HepG2 (cell line): ENCODE results near the gene TADA2A. TPM values are rescaled to one million over a fixed set of nuclear protein-coding genes. Genes with fewer than 3 reads are reported as not detected.

Experiments used
- ATAC-seq: fragments of 200-7000 bp; cut with Tn5 transposase; 3 replicates; pipeline ENCODE4 v1.9.1; 2020; ENCODE audit warnings: mild to moderate bottlenecking, moderate library complexity
- BruUV-seq: library from RNA; stranded (reverse); fragments of 400-500 nt; replicated peaks from 2 replicates; lab custom pipeline; 2021; lab: Mats Ljungman, UMichigan
- CTCF ChIA-PET: fragments of 300-600 bp; formaldehyde crosslinking; extraction: SDS; loops from one replicate; lab custom pipeline; 2021; ENCODE audit warnings: low total read pairs, inconsistent platforms, low intra/inter-chr PET ratio; lab: Yijun Ruan, JAX
- POLR2A ChIA-PET: fragments of 350-600 bp; sonication (Branson Sonifier 250); formaldehyde crosslinking; loops from one replicate; lab custom pipeline; 2020; ENCODE audit warnings: antibody characterized with exemption, inconsistent platforms; lab: Yijun Ruan, JAX
- DNase-seq: peaks from one replicate; pipeline ENCODE4 v3.0.0-alpha.2; 2015; ENCODE audit warnings: low spot score
- FAIRE-seq: peaks from 3 replicates; lab custom pipeline; 2011; peaks lifted over from hg19 to GRCh38; lab: Jason Lieb, UNC
- H2AFZ ChIP-seq: one replicate; pipeline ENCODE4 v1.6.1; 2011; ENCODE audit warnings: low read length, inconsistent platforms
- H3K27ac ChIP-seq: fragments of 300-600 bp; 3 replicates; pipeline ENCODE4 v1.8.0; 2011; ENCODE audit warnings: mixed run types, mild to moderate bottlenecking, mixed read lengths, low read length, inconsistent platforms; ENCODE audit not compliant: insufficient read depth; ENCODE audit errors: extremely low read length
- H3K27me3 ChIP-seq, 2 experiments: fragments of 200-600 bp in 1 of 2; 2 replicates in 1 of 2; 3 replicates in 1 of 2; pipeline versions ENCODE4 v1.6.0 to v1.8.0; 2011; ENCODE audit warnings: low read length in 2 of 2, mild to moderate bottlenecking in 2 of 2, moderate library complexity in 2 of 2, inconsistent platforms in 1 of 2; ENCODE audit not compliant: insufficient read depth in 2 of 2, control insufficient read depth in 1 of 2
- H3K36me3 ChIP-seq, 2 experiments: fragments of 200-600 bp in 1 of 2; replicated peaks in 1 of 2; 2 replicates in 1 of 2; 3 replicates in 1 of 2; pipeline versions ENCODE4 v1.5.1 to v1.8.0; 2011; ENCODE audit warnings: low read length in 2 of 2, inconsistent platforms in 1 of 2; ENCODE audit not compliant: insufficient read depth in 2 of 2, control insufficient read depth in 1 of 2
- H3K4me1 ChIP-seq: 2 replicates; pipeline ENCODE4 v1.5.1; 2012; ENCODE audit warnings: low read length, inconsistent platforms; ENCODE audit not compliant: insufficient read depth
- H3K4me2 ChIP-seq: 2 replicates; pipeline ENCODE4 v1.6.0; 2011; ENCODE audit warnings: low read depth, low read length, inconsistent platforms
- H3K4me3 ChIP-seq, 3 experiments: fragments of 200-600 bp in 1 of 3; sonication (generic), shearing (Covaris generic) in 1 of 3; replicated peaks in 1 of 3; 2 replicates each; pipeline ENCODE4 v1.5.1; 2011 to 2016; ENCODE audit warnings: low read length in 3 of 3, inconsistent platforms in 2 of 3, low read depth in 2 of 3, mild to moderate bottlenecking in 2 of 3, control low read depth in 1 of 3, mixed read lengths in 1 of 3; ENCODE audit not compliant: insufficient read depth in 1 of 3
- H3K79me2 ChIP-seq: one replicate; pipeline ENCODE4 v1.6.1; 2011; ENCODE audit warnings: low read length, inconsistent platforms; ENCODE audit not compliant: insufficient read depth
- H3K9ac ChIP-seq: 2 replicates; pipeline ENCODE4 v1.6.0; 2011; ENCODE audit warnings: mild to moderate bottlenecking, low read depth, low read length, inconsistent platforms; ENCODE audit not compliant: insufficient read depth
- H3K9me3 ChIP-seq: 2 replicates; pipeline ENCODE4 v1.5.1; 2012; ENCODE audit warnings: mild to moderate bottlenecking, low read length
- H4K20me1 ChIP-seq: 2 replicates; pipeline ENCODE4 v1.6.0; 2011; ENCODE audit warnings: inconsistent platforms, mild to moderate bottlenecking, low read length, moderate library complexity; ENCODE audit not compliant: insufficient read depth
- HNRNPL ChIP-seq: fragments of 200-400 bp; formaldehyde crosslinking; IDR thresholded peaks from 2 replicates; pipeline ENCODE4 v1.6.1; 2017; ENCODE audit warnings: mild to moderate bottlenecking, low read depth, low read length
- SOX6 ChIP-seq, 2 experiments: fragments of 450-650 bp in 1 of 2; sonication (generic) in 1 of 2; formaldehyde crosslinking in 1 of 2; IDR thresholded peaks; 2 replicates each; pipeline versions ENCODE4 v1.4.0 to v1.6.1; 2017 to 2020; ENCODE audit warnings: antibody characterized with exemption in 1 of 2, mild to moderate bottlenecking in 1 of 2, missing genetic modification reagents in 1 of 2
- ZNF350 ChIP-seq: sonication (generic); formaldehyde crosslinking; IDR thresholded peaks from 2 replicates; pipeline ENCODE4 v1.4.0; 2020; ENCODE audit warnings: mild to moderate bottlenecking, low read depth, missing genetic modification reagents, borderline replicate concordance
- ZNF687 ChIP-seq: sonication (generic); formaldehyde crosslinking; IDR thresholded peaks from 2 replicates; pipeline ENCODE4 v1.5.1; 2020; ENCODE audit warnings: mild to moderate bottlenecking, missing genetic modification reagents, moderate library complexity
- ZNF747 ChIP-seq: sonication (generic); formaldehyde crosslinking; IDR thresholded peaks from 2 replicates; pipeline ENCODE4 v1.8.1; 2023; ENCODE audit warnings: missing genetic modification reagents, mild to moderate bottlenecking, borderline replicate concordance
- WGBS: methylation state at CpG from one replicate; pipeline ENCODE4 v1.1.6; 2017; ENCODE audit warnings: low lambda C conversion rate; 5-methylcytosine and 5-hydroxymethylcytosine counted together
- in situ Hi-C: cut with HindIII; loops from 2 replicates; pipeline ENCODE4 v1.10.0; 2017; ENCODE audit warnings: low pct_unique_long_range_greater_than_20kb; ENCODE audit not compliant: extremely low pct_ligation_motif_present
- intact Hi-C: fragments of 100-400 bp; cut with micrococcal nuclease; formaldehyde crosslinking; loops from one replicate; pipeline ENCODE4 v1.10.0; 2022; ENCODE audit not compliant: unreplicated experiment
- polyA plus RNA-seq, 8 experiments: library from polyadenylated mRNA; depleted of rRNA in 3 of 8; stranded (reverse) in 7 of 8; unstranded in 1 of 8; fragments of >200 nt; fragmentation: Illumina TruSeq in 4 of 8; extraction: Trizol in 4 of 8; gene quantifications; 2 replicates each; pipeline versions ENCODE4 v1.2.1 to v1.2.3, GENCODE V29; 2011 to 2016; ENCODE audit warnings: low read depth in 4 of 8, missing spikeins in 1 of 8, mixed read lengths in 1 of 8; ENCODE audit not compliant: insufficient read depth in 1 of 8
- total RNA-seq, 5 experiments: library from RNA; depleted of rRNA; stranded (reverse); fragments of >200 nt; fragmentation: Illumina TruSeq; extraction: Trizol; gene quantifications; 2 replicates each; pipeline ENCODE4 v1.2.3, GENCODE V29; 2016; ENCODE audit warnings: low read depth in 1 of 5
- TF ChIP-seq, protein P1 (sequence below): sonication (generic); formaldehyde crosslinking; IDR thresholded peaks from 2 replicates; pipeline ENCODE4 v1.9.0; 2021; ENCODE audit warnings: missing genetic modification reagents, mild to moderate bottlenecking, borderline replicate concordance

TADA2A gene
- total and polyA plus RNA-seq, 2 of the 13 experiments (the other 11 are each of a cell fraction or from before 2014, with no cell fraction given): 8.0 to 14.0 TPM

DNA sequence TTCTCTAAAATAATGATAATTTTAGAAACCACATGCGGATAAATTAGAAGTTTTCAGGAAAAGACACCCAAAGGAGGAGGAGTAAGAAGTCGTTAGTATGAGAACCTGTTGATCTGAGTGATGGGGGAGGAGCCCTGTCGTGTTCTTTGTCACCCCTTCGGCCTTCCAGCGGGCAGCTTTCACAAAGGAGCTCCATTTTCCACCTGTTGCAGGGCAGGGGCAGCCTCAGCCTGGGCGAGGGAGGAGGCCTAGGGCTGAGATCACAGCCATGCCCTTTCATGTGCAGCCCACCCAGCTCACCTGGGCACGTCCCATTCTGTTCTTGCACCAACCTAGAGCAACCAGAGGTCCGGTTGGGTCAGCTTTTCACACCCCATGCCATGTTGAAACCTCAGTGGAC lies 88.3 kb downstream of the TADA2A start:
- POLR2A ChIA-PET: interaction anchor here (1.1 kb wide), 1 partner anchor 88 kb away, joined by 3 read pairs; no protein-coding TSS in a partner anchor
- Histone ChIP-seq H3K27ac (peak overlapping the region; percentile 67), H3K79me2 (peaks cover 91% of the 10 kb centered on the region), H3K9ac (peak overlapping the region; percentile 47; the same call in 1 of the 2 replicates), H3K9me3 (no peaks in the 10 kb centered on the region), H3K27me3 (no peaks in the 10 kb centered on the region; a peak in 1 of 5 replicates), H3K4me3 (peak overlapping the region in 1 of 3 experiments; percentile 17; a peak in 1 of 6 replicates)
- no TSS peak for BruUV-seq
- intact Hi-C loops: no loop called here
- FAIRE-seq: no peak
- in situ Hi-C loops: no loop called here
- 42% methylated on average over 7 of the region's 8 CpGs for WGBS
- no peak for TF ChIP-seq ZNF350 (CRISPR knock-in tag)
- TF ChIP-seq, protein P1, sequence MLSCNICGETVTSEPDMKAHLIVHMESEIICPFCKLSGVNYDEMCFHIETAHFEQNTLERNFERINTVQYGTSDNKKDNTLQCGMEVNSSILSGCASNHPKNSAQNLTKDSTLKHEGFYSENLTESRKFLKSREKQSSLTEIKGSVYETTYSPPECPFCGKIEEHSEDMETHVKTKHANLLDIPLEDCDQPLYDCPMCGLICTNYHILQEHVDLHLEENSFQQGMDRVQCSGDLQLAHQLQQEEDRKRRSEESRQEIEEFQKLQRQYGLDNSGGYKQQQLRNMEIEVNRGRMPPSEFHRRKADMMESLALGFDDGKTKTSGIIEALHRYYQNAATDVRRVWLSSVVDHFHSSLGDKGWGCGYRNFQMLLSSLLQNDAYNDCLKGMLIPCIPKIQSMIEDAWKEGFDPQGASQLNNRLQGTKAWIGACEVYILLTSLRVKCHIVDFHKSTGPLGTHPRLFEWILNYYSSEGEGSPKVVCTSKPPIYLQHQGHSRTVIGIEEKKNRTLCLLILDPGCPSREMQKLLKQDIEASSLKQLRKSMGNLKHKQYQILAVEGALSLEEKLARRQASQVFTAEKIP (CRISPR knock-in tag): no peak
- peak; percentile 58 for TF ChIP-seq ZNF687 (CRISPR knock-in tag)
- TF ChIP-seq HNRNPL: 0 out of 2 replicates have a peak, but pooled peaks have one; percentile 56
- 0 out of 2 replicates have a peak, but pooled peaks have one; percentile 41 for TF ChIP-seq ZNF747 (CRISPR knock-in tag)
- no peak for TF ChIP-seq SOX6 (IDR thresholded peaks at IDR 0.05)
- 0 out of 2 replicates have a peak, but pooled peaks have one; percentile 1 for TF ChIP-seq SOX6 (CRISPR knock-in tag; IDR thresholded peaks at IDR 0.05)
- TF ChIP-seq, all 625 proteins: peak for 4
- H2AFZ ChIP-seq: no peak overlapping the region
- CTCF ChIA-PET: no interaction called here
- ATAC-seq (no peak; the same call in 2 of the 3 replicates), DNase-seq (peak; percentile 10)
- peak overlapping the region; percentile 57 for H3K4me2 ChIP-seq
- peaks cover 66% of the 10 kb centered on the region for H3K4me1 ChIP-seq
- H3K36me3 ChIP-seq: peaks cover 0 to 1% of the 10 kb centered on the region in 2 experiments; a peak in 1 of 5 replicates
- peaks cover 22% of the 10 kb centered on the region; the same call in 1 of the 2 replicates for H4K20me1 ChIP-seq
